Activated effector memory CD4-positive, alpha-beta T cell treated with Interleukin-2 at 50 U/mL for 16 hours (primary cell): ENCODE measurements around the gene PLA2G10.
"Not testable (repeated sequence)": the region's sequence is repeated elsewhere in the genome, so short reads cannot be mapped to it uniquely, and the experiment has no call there.

ENCODE experiments used
- DNase-seq: peaks from one replicate; pipeline ENCODE4 v3.0.0-alpha.2; 2020

Gene PLA2G10

GRCh38 chr16:14694129-14694528, at the start of gene PLA2G10:
PLA2G10 (minus strand) TSS chr16:14694308; CDS start chr16:14694229, 79 bp downstream.
- DNase-seq: not testable (repeated sequence)

GRCh38 chr16:14742273-14743128, 48.4 kb upstream of the PLA2G10 start, which contains the start of gene NPIPA2:
NPIPA2 (plus strand) TSS chr16:14742533; CDS start chr16:14748066, 5,533 bp downstream.
- not testable (repeated sequence) for DNase-seq

- DNase-seq: not testable (repeated sequence)
Observed at GRCh38 chr16:14741794-14742193, 47.7 kb upstream of the PLA2G10 start.

GRCh38 chr16:14740832-14741385, 46.8 kb upstream of the PLA2G10 start:
- DNase-seq: not testable (repeated sequence)

- not testable (repeated sequence) for DNase-seq
Observed at GRCh38 chr16:14733233-14733632, 39.1 kb upstream of the PLA2G10 start.

- DNase-seq: not testable (repeated sequence)
Observed at GRCh38 chr16:14703156-14704011, 9.3 kb upstream of the PLA2G10 start, which contains the start of gene NPIPA3. NPIPA3 (plus strand) TSS chr16:14703411; CDS start chr16:14708944, 5,533 bp downstream.

GRCh38 chr16:14702672-14703071, 8.6 kb upstream of the PLA2G10 start:
- DNase-seq: not testable (repeated sequence)

GRCh38 chr16:14701859-14702258, 7.8 kb upstream of the PLA2G10 start:
- DNase-seq: not testable (repeated sequence)

- DNase-seq: not testable (repeated sequence)
Observed at GRCh38 chr16:14685870-14686793, 8.0 kb downstream of the PLA2G10 start.

- no peak for DNase-seq
Observed at GRCh38 chr16:14682121-14682520, 12.0 kb downstream of the PLA2G10 start.

- no peak for DNase-seq
Observed at GRCh38 chr16:14681115-14681514, 13.0 kb downstream of the PLA2G10 start.

GRCh38 chr16:14680396-14680795, 13.7 kb downstream of the PLA2G10 start:
- DNase-seq: not testable (repeated sequence)

- DNase-seq: no peak
Observed at GRCh38 chr16:14678748-14679497, 15.2 kb downstream of the PLA2G10 start.

- DNase-seq: no peak
Observed at GRCh38 chr16:14677627-14678026, 16.5 kb downstream of the PLA2G10 start.

GRCh38 chr16:14676633-14677032, 17.5 kb downstream of the PLA2G10 start:
- no peak for DNase-seq

- no peak for DNase-seq
Observed at GRCh38 chr16:14672403-14672971, 21.6 kb downstream of the PLA2G10 start.

GRCh38 chr16:14669776-14670175, 24.3 kb downstream of the PLA2G10 start:
- DNase-seq: no peak

GRCh38 chr16:14668556-14669223, 25.4 kb downstream of the PLA2G10 start:
- no peak for DNase-seq

GRCh38 chr16:14667347-14668266, 26.5 kb downstream of the PLA2G10 start:
- no peak for DNase-seq
